Trophoblast cell (in vitro differentiated cells and primary cell): ENCODE measurements around the gene RASSF4.
A peak's percentile ranks its signal among the peaks of the same experiment; 100 is the strongest.

Experiments used
- DNase-seq, 2 donors: peaks; one replicate each; pipeline ENCODE4 v3.0.0-alpha.2; 2016
- H2AFZ ChIP-seq: 2 replicates; pipeline ENCODE4 v1.6.1; 2013; ENCODE audit warnings: low read length, moderate library complexity, mild to moderate bottlenecking; ENCODE audit not compliant: insufficient read depth, poor library complexity
- H2AK5ac ChIP-seq: 2 replicates; pipeline ENCODE4 v1.6.1; 2013; ENCODE audit warnings: mild to moderate bottlenecking, low read length
- H2BK120ac ChIP-seq: 2 replicates; pipeline ENCODE4 v1.6.1; 2013; ENCODE audit warnings: low read length, mild to moderate bottlenecking, moderate library complexity; ENCODE audit not compliant: insufficient read depth, poor library complexity
- H2BK12ac ChIP-seq: 2 replicates; pipeline ENCODE4 v1.6.1; 2013; ENCODE audit warnings: mild to moderate bottlenecking, low read length, moderate library complexity
- H2BK5ac ChIP-seq: 2 replicates; pipeline ENCODE4 v1.6.1; 2013; ENCODE audit warnings: low read length, low read depth, moderate library complexity, mild to moderate bottlenecking; ENCODE audit not compliant: poor library complexity
- H3K14ac ChIP-seq: 2 replicates; pipeline ENCODE4 v1.6.1; 2013; ENCODE audit warnings: mild to moderate bottlenecking, low read length
- H3K18ac ChIP-seq: 2 replicates; pipeline ENCODE4 v1.6.1; 2013; ENCODE audit warnings: mild to moderate bottlenecking, low read length
- H3K23ac ChIP-seq: 2 replicates; pipeline ENCODE4 v1.6.1; 2013; ENCODE audit warnings: low read length
- H3K27ac ChIP-seq: 2 replicates; pipeline ENCODE4 v1.5.1; 2013; ENCODE audit warnings: low read depth, mild to moderate bottlenecking, inconsistent platforms, low read length, moderate library complexity
- H3K27me3 ChIP-seq: 2 replicates; pipeline ENCODE4 v1.6.1; 2013; ENCODE audit warnings: inconsistent platforms, mild to moderate bottlenecking, low read length, moderate library complexity; ENCODE audit not compliant: insufficient read depth
- H3K36me3 ChIP-seq, 2 experiments: 1 replicate in 1 of 2; 2 replicates in 1 of 2; pipeline ENCODE4 v1.6.1; 2013; ENCODE audit warnings: low read length in 2 of 2, mild to moderate bottlenecking in 2 of 2, moderate library complexity in 1 of 2; ENCODE audit not compliant: insufficient read depth in 2 of 2, control insufficient read depth in 1 of 2
- H3K4ac ChIP-seq: 2 replicates; pipeline ENCODE4 v1.6.1; 2013; ENCODE audit warnings: low read depth, mild to moderate bottlenecking, low read length, moderate library complexity
- H3K4me1 ChIP-seq, 2 experiments: 1 replicate in 1 of 2; 2 replicates in 1 of 2; pipeline ENCODE4 v1.6.1; 2013; ENCODE audit warnings: low read length in 2 of 2, mild to moderate bottlenecking in 2 of 2, moderate library complexity in 1 of 2; ENCODE audit not compliant: insufficient read depth in 2 of 2, control insufficient read depth in 1 of 2
- H3K4me2 ChIP-seq: 2 replicates; pipeline ENCODE4 v1.6.1; 2013; ENCODE audit warnings: inconsistent platforms, mild to moderate bottlenecking, low read length, moderate library complexity
- H3K4me3 ChIP-seq: 2 replicates; pipeline ENCODE4 v1.5.1; 2013; ENCODE audit warnings: mild to moderate bottlenecking, low read depth, low read length, inconsistent platforms
- H3K79me1 ChIP-seq: one replicate; pipeline ENCODE4 v1.6.1; 2013; ENCODE audit warnings: low read length
- H3K79me2 ChIP-seq: 2 replicates; pipeline ENCODE4 v1.6.1; 2013; ENCODE audit warnings: low read length, mild to moderate bottlenecking; ENCODE audit not compliant: control insufficient read depth, insufficient read depth, poor library complexity
- H3K9ac ChIP-seq: 2 replicates; pipeline ENCODE4 v1.6.1; 2013; ENCODE audit warnings: mild to moderate bottlenecking, low read length
- H3K9me3 ChIP-seq: 2 replicates; pipeline ENCODE4 v1.6.1; 2013; ENCODE audit warnings: low read depth, mild to moderate bottlenecking, control low read depth, inconsistent platforms, low read length; ENCODE audit not compliant: insufficient read depth
- H4K12ac ChIP-seq: 2 replicates; pipeline ENCODE4 v1.6.1; 2013; ENCODE audit warnings: low read depth, mild to moderate bottlenecking, low read length, moderate library complexity
- H4K8ac ChIP-seq: 2 replicates; pipeline ENCODE4 v1.6.1; 2013; ENCODE audit warnings: low read depth, mild to moderate bottlenecking, low read length, moderate library complexity
- H4K91ac ChIP-seq: one replicate; pipeline ENCODE4 v1.6.1; 2013; ENCODE audit warnings: low read depth, mild to moderate bottlenecking, low read length, moderate library complexity
- WGBS: extraction: QIAGEN DNeasy Blood & Tissue Kit; methylation state at CpG from one replicate; pipeline ENCODE4 v1.1.7; 2013; ENCODE audit warnings: missing lambda C conversion rate; ENCODE audit not compliant: insufficient read length, insufficient coverage; ENCODE audit errors: extremely low coverage; 5-methylcytosine and 5-hydroxymethylcytosine counted together

RASSF4 gene

GRCh38 chr10:45003432-45004000 lies 43.9 kb downstream of the RASSF4 start:
- Histone ChIP-seq H2BK5ac (no peak overlapping the region), H2AK5ac (no peak overlapping the region), H2BK120ac (no peak overlapping the region), H3K4ac (no peak overlapping the region), H3K23ac (no peak overlapping the region), H3K79me2 (peaks cover 9% of the 10 kb centered on the region), H3K4me2 (no peak overlapping the region), H3K4me1 (no peaks in the 10 kb centered on the region), H2BK12ac (no peak overlapping the region), H3K14ac (no peak overlapping the region), H3K9ac (no peak overlapping the region), H2AFZ (no peak overlapping the region), H3K36me3 (peaks cover 4 to 8% of the 10 kb centered on the region in 2 experiments), H3K27me3 (no peaks in the 10 kb centered on the region), H3K79me1 (peaks cover 14% of the 10 kb centered on the region), H3K18ac (no peak overlapping the region), H4K91ac (no peak overlapping the region), H4K12ac (no peak overlapping the region), H3K27ac (no peak overlapping the region), H3K4me3 (no peak overlapping the region), H4K8ac (no peak overlapping the region), H3K9me3 (no peaks in the 10 kb centered on the region)
- no peak for DNase-seq
- no CpG with 5 or more reads among the region's 10 CpGs for WGBS

- Histone ChIP-seq H3K79me2 (peaks cover 9% of the 10 kb centered on the region), H3K9me3 (no peaks in the 10 kb centered on the region), H3K4me2 (no peak overlapping the region), H2AK5ac (no peak overlapping the region), H2AFZ (no peak overlapping the region), H2BK5ac (no peak overlapping the region), H3K14ac (no peak overlapping the region), H3K79me1 (peaks cover 14% of the 10 kb centered on the region), H3K18ac (no peak overlapping the region), H3K27me3 (no peaks in the 10 kb centered on the region), H3K4ac (no peak overlapping the region), H4K8ac (no peak overlapping the region), H3K27ac (no peak overlapping the region), H4K12ac (no peak overlapping the region), H3K23ac (no peak overlapping the region), H2BK120ac (no peak overlapping the region), H3K4me1 (no peaks in the 10 kb centered on the region), H3K4me3 (no peak overlapping the region), H4K91ac (no peak overlapping the region), H3K9ac (no peak overlapping the region), H2BK12ac (no peak overlapping the region), H3K36me3 (peaks cover 4 to 8% of the 10 kb centered on the region in 2 experiments)
- WGBS = no CpG with 5 or more reads among the region's 3 CpGs
- DNase-seq = no peak
Observed at GRCh38 chr10:45004661-45005060, 45.1 kb downstream of the RASSF4 start.

GRCh38 chr10:45005284-45005683 lies 45.7 kb downstream of the RASSF4 start:
- no peak overlapping the region for H2BK12ac ChIP-seq
- H2AK5ac ChIP-seq = no peak overlapping the region
- no CpG with 5 or more reads among the region's 1 CpG for WGBS
- H3K23ac ChIP-seq = no peak overlapping the region
- no peak for DNase-seq
- no peaks in the 10 kb centered on the region for H3K4me1 ChIP-seq
- peaks cover 12% of the 10 kb centered on the region for H3K79me1 ChIP-seq
- no peak overlapping the region for H3K4ac ChIP-seq
- no peaks in the 10 kb centered on the region for H3K9me3 ChIP-seq
- no peak overlapping the region for H3K18ac ChIP-seq
- no peak overlapping the region for H2BK120ac ChIP-seq
- H3K4me2 ChIP-seq = no peak overlapping the region
- H3K27ac ChIP-seq = no peak overlapping the region
- H4K91ac ChIP-seq = no peak overlapping the region
- H3K14ac ChIP-seq = no peak overlapping the region
- no peak overlapping the region for H2BK5ac ChIP-seq
- no peak overlapping the region for H3K9ac ChIP-seq
- no peak overlapping the region for H3K4me3 ChIP-seq
- peaks cover 4 to 8% of the 10 kb centered on the region in 2 experiments for H3K36me3 ChIP-seq
- H4K12ac ChIP-seq = no peak overlapping the region
- H2AFZ ChIP-seq = no peak overlapping the region
- no peak overlapping the region for H4K8ac ChIP-seq
- peaks cover 9% of the 10 kb centered on the region for H3K79me2 ChIP-seq
- no peaks in the 10 kb centered on the region for H3K27me3 ChIP-seq

- Histone ChIP-seq H2BK5ac (no peak overlapping the region), H2AK5ac (no peak overlapping the region), H4K91ac (no peak overlapping the region), H2BK120ac (no peak overlapping the region), H3K79me2 (peaks cover under 1% of the 10 kb centered on the region), H3K4me3 (no peak overlapping the region), H3K23ac (peak overlapping the region; percentile 96), H4K8ac (no peak overlapping the region), H3K9me3 (no peaks in the 10 kb centered on the region), H3K79me1 (peaks cover 1% of the 10 kb centered on the region), H2BK12ac (no peak overlapping the region), H3K4me2 (no peak overlapping the region), H4K12ac (no peak overlapping the region), H3K27me3 (no peaks in the 10 kb centered on the region), H3K9ac (peak overlapping the region; percentile 69), H3K4ac (no peak overlapping the region), H3K14ac (no peak overlapping the region), H3K4me1 (no peaks in the 10 kb centered on the region), H3K36me3 (peaks cover 4 to 8% of the 10 kb centered on the region in 2 experiments), H3K27ac (no peak overlapping the region), H3K18ac (no peak overlapping the region), H2AFZ (no peak overlapping the region)
- no peak for DNase-seq
- no CpG with 5 or more reads among the region's 3 CpGs for WGBS
Observed at GRCh38 chr10:45006276-45007030, 46.9 kb downstream of the RASSF4 start.
